Neural cell (in vitro differentiated cells): ENCODE data around the gene ARID1A. TPM values are rescaled to one million over a fixed set of nuclear protein-coding genes. Genes with fewer than 3 reads are reported as not detected.
A peak's percentile ranks its signal among the peaks of the same experiment; 100 is the strongest.
"Not testable (repeated sequence)": the region's sequence is repeated elsewhere in the genome, so short reads cannot be mapped to it uniquely, and the experiment has no call there.

Experiments used
- H2AFZ ChIP-seq: fragments of 200-600, 300-800 bp; sonication (generic), shearing (Covaris generic); 2 replicates; pipeline ENCODE4 v1.6.0; 2014; ENCODE audit warnings: low read depth, mild to moderate bottlenecking, antibody characterized with exemption, low read length, moderate library complexity
- H3F3A ChIP-seq: fragments of 200-600 bp; shearing (Covaris generic); 2 replicates; pipeline ENCODE4 v1.6.1; 2016; ENCODE audit warnings: mild to moderate bottlenecking, moderate library complexity, mixed read lengths, antibody characterized with exemption, low read length; ENCODE audit not compliant: insufficient read depth, poor library complexity, severe bottlenecking
- H3K27ac ChIP-seq: fragments of 200-600, 300-800 bp; sonication (generic), shearing (Covaris generic); 2 replicates; pipeline ENCODE4 v1.5.1; 2014; ENCODE audit warnings: mild to moderate bottlenecking, low read length, moderate library complexity
- H3K27me3 ChIP-seq: fragments of 300-800, 200-600 bp; sonication (generic), shearing (Covaris generic); 2 replicates; pipeline ENCODE4 v1.6.0; 2014; ENCODE audit warnings: mild to moderate bottlenecking, low read depth, low read length, moderate library complexity; ENCODE audit not compliant: insufficient read depth
- H3K36me3 ChIP-seq: fragments of 300-800, 200-600 bp; sonication (generic), shearing (Covaris generic); 2 replicates; pipeline ENCODE4 v1.5.1; 2014; ENCODE audit warnings: mild to moderate bottlenecking, antibody characterized with exemption, low read length, moderate library complexity; ENCODE audit not compliant: insufficient read depth
- H3K4me2 ChIP-seq: fragments of 300-800, 200-600 bp; sonication (generic), shearing (Covaris generic); 2 replicates; pipeline ENCODE4 v1.6.0; 2014; ENCODE audit warnings: mild to moderate bottlenecking, low read length
- H3K4me3 ChIP-seq: fragments of 300-800, 200-600 bp; sonication (generic), shearing (Covaris generic); 2 replicates; pipeline ENCODE4 v1.5.1; 2014; ENCODE audit warnings: mild to moderate bottlenecking, low read length, moderate library complexity
- H3K79me2 ChIP-seq: fragments of 200-600 bp; shearing (Covaris generic); replicated peaks from 2 replicates; pipeline ENCODE4 v1.6.0; 2014; ENCODE audit warnings: mild to moderate bottlenecking, low read length, moderate library complexity; ENCODE audit not compliant: insufficient read depth
- H3K9ac ChIP-seq: fragments of 300-800, 200-600 bp; sonication (generic), shearing (Covaris generic); 2 replicates; pipeline ENCODE4 v1.6.1; 2016; ENCODE audit warnings: mild to moderate bottlenecking, low read length, mixed read lengths
- H3K9me2 ChIP-seq: fragments of 200-600 bp; shearing (Covaris generic); 2 replicates; pipeline ENCODE4 v1.6.1; 2016; ENCODE audit warnings: mild to moderate bottlenecking, low read length, mixed read lengths; ENCODE audit not compliant: insufficient read depth
- H3K9me3 ChIP-seq: fragments of 200-600, 300-800 bp; sonication (generic), shearing (Covaris generic); 2 replicates; pipeline ENCODE4 v1.6.1; 2016; ENCODE audit warnings: mild to moderate bottlenecking, mixed run types, low read length, moderate library complexity, mixed read lengths
- H4K20me1 ChIP-seq: fragments of 200-600 bp; shearing (Covaris generic); 2 replicates; pipeline ENCODE4 v1.6.1; 2016; ENCODE audit warnings: mild to moderate bottlenecking, mixed run types; ENCODE audit not compliant: insufficient read depth
- EP300 ChIP-seq: fragments of 450-650 bp; conservative IDR thresholded peaks from 2 replicates; pipeline ENCODE4 v1.6.1; 2014; ENCODE audit warnings: antibody characterized with exemption, mild to moderate bottlenecking, moderate library complexity; ENCODE audit not compliant: poor library complexity, severe bottlenecking
- EZH2 ChIP-seq: fragments of 200-600, 300-800 bp; shearing (Covaris generic), sonication (generic); IDR thresholded peaks from 2 replicates; pipeline ENCODE4 v1.6.1; 2014; ENCODE audit warnings: antibody characterized with exemption, low read length, borderline replicate concordance, mild to moderate bottlenecking; ENCODE audit not compliant: insufficient read depth, poor library complexity, severe bottlenecking
- MXI1 ChIP-seq: fragments of 450-650 bp; conservative IDR thresholded peaks from 2 replicates; pipeline ENCODE4 v1.6.1; 2014; ENCODE audit warnings: antibody characterized with exemption, mild to moderate bottlenecking; ENCODE audit not compliant: poor library complexity, severe bottlenecking
- POLR2AphosphoS5 ChIP-seq: IDR thresholded peaks from 2 replicates; pipeline ENCODE4 v1.6.1; 2012
- RAD21 ChIP-seq: fragments of 450-650 bp; conservative IDR thresholded peaks from 2 replicates; pipeline ENCODE4 v1.6.1; 2014; ENCODE audit warnings: antibody characterized with exemption, mild to moderate bottlenecking, moderate library complexity
- REST ChIP-seq: IDR thresholded peaks from 2 replicates; pipeline ENCODE4 v1.6.1; 2012; ENCODE audit warnings: borderline replicate concordance
- SMC3 ChIP-seq: fragments of 450-650 bp; conservative IDR thresholded peaks from 2 replicates; pipeline ENCODE4 v1.6.1; 2014; ENCODE audit warnings: antibody characterized with exemption, mild to moderate bottlenecking, moderate library complexity; ENCODE audit not compliant: poor library complexity
- TAF1 ChIP-seq: IDR thresholded peaks from 2 replicates; pipeline ENCODE4 v1.6.1; 2012; ENCODE audit warnings: low read depth
- polyA plus RNA-seq: library from polyadenylated mRNA; depleted of rRNA; stranded (reverse); fragments of >200 nt; gene quantifications from 2 replicates; pipeline ENCODE4 v1.2.3, GENCODE V29; 2014
- TF ChIP-seq, protein P1 (sequence below): fragments of 450-650 bp; IDR thresholded peaks from 2 replicates; pipeline ENCODE4 v1.5.1; 2014; ENCODE audit warnings: antibody characterized with exemption, mild to moderate bottlenecking, moderate library complexity; ENCODE audit not compliant: poor library complexity, severe bottlenecking

The ARID1A gene
- polyA plus RNA-seq, 1 donor from 2014 or later: 13.2 TPM

GRCh38 chr1:26810105-26810504 is 114.3 kb downstream of the ARID1A start:
- not testable (repeated sequence) for H2AFZ ChIP-seq, H3K27ac ChIP-seq, H3K4me3 ChIP-seq, H3K79me2 ChIP-seq, H4K20me1 ChIP-seq, H3K9ac ChIP-seq, H3K9me3 ChIP-seq, H3K4me2 ChIP-seq, H3K27me3 ChIP-seq, H3K9me2 ChIP-seq, H3F3A ChIP-seq, H3K36me3 ChIP-seq
- TF ChIP-seq, protein P1, sequence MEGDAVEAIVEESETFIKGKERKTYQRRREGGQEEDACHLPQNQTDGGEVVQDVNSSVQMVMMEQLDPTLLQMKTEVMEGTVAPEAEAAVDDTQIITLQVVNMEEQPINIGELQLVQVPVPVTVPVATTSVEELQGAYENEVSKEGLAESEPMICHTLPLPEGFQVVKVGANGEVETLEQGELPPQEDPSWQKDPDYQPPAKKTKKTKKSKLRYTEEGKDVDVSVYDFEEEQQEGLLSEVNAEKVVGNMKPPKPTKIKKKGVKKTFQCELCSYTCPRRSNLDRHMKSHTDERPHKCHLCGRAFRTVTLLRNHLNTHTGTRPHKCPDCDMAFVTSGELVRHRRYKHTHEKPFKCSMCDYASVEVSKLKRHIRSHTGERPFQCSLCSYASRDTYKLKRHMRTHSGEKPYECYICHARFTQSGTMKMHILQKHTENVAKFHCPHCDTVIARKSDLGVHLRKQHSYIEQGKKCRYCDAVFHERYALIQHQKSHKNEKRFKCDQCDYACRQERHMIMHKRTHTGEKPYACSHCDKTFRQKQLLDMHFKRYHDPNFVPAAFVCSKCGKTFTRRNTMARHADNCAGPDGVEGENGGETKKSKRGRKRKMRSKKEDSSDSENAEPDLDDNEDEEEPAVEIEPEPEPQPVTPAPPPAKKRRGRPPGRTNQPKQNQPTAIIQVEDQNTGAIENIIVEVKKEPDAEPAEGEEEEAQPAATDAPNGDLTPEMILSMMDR: peak; percentile 40

DNA sequence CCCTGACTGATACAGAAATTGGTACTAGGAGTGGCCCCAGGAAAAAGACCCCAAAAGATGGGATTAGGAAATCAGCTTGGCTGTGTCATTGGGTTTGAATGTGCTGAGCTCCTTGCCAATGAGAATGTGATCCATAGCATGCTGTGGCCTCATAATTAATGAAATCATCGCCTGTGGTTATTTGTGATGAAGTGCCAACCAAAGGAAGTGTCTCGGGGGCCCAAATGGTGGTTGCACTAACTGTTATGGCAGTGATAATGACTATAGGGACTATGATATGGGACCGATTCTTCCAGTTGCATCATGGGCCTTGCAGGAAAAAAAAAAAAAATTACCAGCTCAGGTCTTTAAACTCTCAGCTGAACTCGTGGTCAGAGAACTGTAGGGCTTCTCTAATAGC is 115.2 kb downstream of the ARID1A start:
- TF ChIP-seq EZH2 (no peak), POLR2AphosphoS5 (no peak), MXI1 (no peak), RAD21 (no peak), SMC3 (no peak), TAF1 (no peak), EP300 (no peak), REST (no peak)
- TF ChIP-seq, protein P1: no peak
- Histone ChIP-seq H3K9ac (no peak overlapping the region), H3K27ac (no peak overlapping the region), H3K4me2 (no peak overlapping the region), H3K27me3 (no peaks in the 10 kb centered on the region), H3K36me3 (no peaks in the 10 kb centered on the region), H3K4me3 (no peak overlapping the region), H4K20me1 (no peaks in the 10 kb centered on the region), H3F3A (no peaks in the 10 kb centered on the region), H3K9me2 (no peaks in the 10 kb centered on the region), H3K79me2 (no peaks in the 10 kb centered on the region), H2AFZ (no peak overlapping the region), H3K9me3 (no peaks in the 10 kb centered on the region)
